Right kidney (tissue), 9 donors: Measurements from ENCODE around the gene ANKFN1.

Experiments used
- DNase-seq: peaks from one replicate; pipeline ENCODE4 v3.0.0-alpha.2; 2016
- long read RNA-seq, 8 donors: transcript quantifications; one replicate each; lab custom pipeline, GENCODE V29; 2026

The ANKFN1 gene
- long read RNA-seq, donor 1, result 0 reads
- long read RNA-seq, donor 2, result 0 reads
- long read RNA-seq, donor 3, result 0 reads
- long read RNA-seq, donor 4, result 0 reads
- long read RNA-seq, donor 5, result 0 reads
- long read RNA-seq, donor 6, result 0 reads
- long read RNA-seq, donor 7, result 0 reads
- long read RNA-seq, donor 8, result 0 reads

DNA sequence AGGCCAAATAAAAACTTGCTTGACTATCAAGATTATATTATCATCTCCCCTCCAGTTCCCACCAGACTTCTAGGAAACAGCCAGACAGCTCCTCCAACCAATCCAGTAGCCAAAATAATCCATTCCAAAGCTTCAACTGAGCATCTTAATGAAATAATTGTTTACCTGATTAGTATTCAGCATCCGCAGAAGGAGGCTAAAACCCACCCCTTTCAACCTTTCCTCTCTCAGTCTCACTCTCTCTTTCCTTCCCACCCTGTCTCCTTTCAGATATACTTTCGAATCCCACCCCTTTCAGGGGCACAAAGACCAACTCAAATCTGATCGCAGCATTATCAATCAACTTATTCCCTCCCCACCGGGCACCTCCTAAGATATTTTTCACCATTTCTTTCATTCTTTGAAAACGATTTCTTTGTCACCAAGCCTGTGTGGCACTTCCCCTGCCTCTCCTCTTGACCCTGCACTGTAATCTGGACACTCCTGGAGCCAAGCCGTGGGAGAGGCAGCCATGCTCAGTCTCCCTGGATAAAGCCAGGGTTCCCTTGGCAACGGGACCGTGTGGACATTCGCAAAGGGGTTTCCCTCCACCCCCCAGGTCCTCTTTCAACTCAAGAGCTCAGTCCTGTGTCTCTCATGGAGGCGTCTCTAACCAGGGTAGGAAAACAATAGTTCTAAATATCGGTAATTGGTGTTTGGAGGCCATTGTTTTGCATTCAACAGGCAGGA, at the start of gene ANKFN1:
TSS of gene ANKFN1 (plus strand) at position 602 of the 729 bp plus-strand sequence. CDS start 59,193 bp downstream, outside the sequence.
- DNase-seq, result no peak

GRCh38 chr17:56108811-56109284, 44.4 kb upstream of the ANKFN1 start:
- no peak for DNase-seq

DNA sequence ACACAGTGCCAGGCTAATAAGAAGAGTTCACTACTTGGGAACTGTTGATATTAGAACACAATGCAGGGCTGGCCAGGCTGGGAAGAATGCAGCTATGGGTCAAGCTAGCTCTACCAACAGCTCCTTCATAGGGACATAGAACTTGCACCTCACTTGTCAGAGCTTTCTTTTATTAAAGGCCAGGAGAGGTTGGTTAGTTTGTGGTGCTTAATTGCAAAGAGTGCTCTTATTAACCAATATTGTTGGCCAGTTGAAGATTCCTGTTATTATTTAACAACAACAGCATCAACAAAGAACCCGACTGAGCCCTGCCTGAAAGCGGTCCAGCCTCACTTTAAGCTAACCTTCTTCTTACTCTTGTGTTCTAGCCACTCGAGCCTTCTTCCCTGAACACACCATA, 43.4 kb upstream of the ANKFN1 start:
- no peak for DNase-seq

DNA sequence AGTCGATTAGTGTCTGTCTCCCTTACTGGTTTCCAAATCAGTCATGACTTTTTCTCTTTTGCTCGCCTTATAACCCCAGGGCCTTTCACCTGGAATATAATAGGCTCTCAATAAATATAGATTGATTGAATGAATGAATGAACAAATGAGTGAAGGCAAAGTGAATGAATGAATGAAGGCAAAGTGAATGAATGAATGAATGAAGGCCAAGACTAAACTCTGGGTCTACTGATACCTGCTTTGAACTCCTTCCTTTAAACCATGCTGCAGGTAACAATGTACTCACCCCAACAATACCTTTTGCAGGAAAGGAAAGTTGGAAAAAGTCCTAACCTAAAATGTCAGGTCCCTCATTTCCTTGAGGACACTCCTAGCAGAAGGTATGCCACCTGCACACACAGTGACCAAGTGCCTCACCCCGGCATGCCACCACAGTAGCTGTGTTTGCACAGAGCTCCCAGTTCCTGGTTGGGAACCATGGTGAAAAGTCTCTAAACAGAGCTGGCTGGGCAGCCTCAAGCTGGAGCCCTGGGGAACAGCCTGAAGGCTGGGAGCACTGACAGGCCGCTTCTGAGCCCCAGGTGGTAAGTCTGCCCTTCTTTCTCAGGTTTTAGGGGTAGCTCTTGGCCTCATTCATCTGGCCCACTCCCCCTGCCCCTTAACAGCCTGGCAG, 42.7 kb upstream of the ANKFN1 start:
- DNase-seq, result no peak

GRCh38 chr17:56111706-56112485, 41.4 kb upstream of the ANKFN1 start:
- DNase-seq, result no peak

GRCh38 chr17:56113486-56113885, 39.8 kb upstream of the ANKFN1 start:
- no peak for DNase-seq

- no peak for DNase-seq
These were observed 38.8 kb upstream of the ANKFN1 start for GRCh38 chr17:56114469-56114868.

- no peak for DNase-seq
These were observed 34.1 kb upstream of the ANKFN1 start for GRCh38 chr17:56119191-56119590.

- DNase-seq, result no peak
These were observed 33.3 kb upstream of the ANKFN1 start for GRCh38 chr17:56119936-56120335.

- DNase-seq, result no peak
These were observed 31.9 kb upstream of the ANKFN1 start for GRCh38 chr17:56121191-56122051.

- DNase-seq, result no peak
These were observed 27.1 kb upstream of the ANKFN1 start for GRCh38 chr17:56125830-56126819.

DNA sequence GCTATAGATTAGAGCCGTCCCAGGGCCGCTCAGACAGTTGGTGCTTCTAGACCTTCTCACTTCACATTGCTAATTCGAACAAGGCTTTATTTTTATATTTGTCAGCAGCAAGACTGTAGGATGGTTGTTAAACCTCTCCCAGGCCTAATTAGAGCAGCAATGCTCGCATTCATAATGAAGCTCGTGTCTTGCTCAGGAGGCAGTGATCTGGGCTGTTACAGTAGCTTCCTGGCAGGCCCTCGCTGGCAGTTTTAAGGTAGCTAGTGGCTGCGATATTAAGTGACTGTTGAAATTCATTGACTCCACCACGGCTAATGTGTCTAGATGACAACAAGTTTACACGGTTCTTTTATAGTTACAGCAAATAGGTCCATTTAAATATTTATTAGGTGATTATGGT, 23.2 kb upstream of the ANKFN1 start:
- DNase-seq, result no peak

GRCh38 chr17:56130631-56131030, 22.6 kb upstream of the ANKFN1 start:
- no peak for DNase-seq

DNA sequence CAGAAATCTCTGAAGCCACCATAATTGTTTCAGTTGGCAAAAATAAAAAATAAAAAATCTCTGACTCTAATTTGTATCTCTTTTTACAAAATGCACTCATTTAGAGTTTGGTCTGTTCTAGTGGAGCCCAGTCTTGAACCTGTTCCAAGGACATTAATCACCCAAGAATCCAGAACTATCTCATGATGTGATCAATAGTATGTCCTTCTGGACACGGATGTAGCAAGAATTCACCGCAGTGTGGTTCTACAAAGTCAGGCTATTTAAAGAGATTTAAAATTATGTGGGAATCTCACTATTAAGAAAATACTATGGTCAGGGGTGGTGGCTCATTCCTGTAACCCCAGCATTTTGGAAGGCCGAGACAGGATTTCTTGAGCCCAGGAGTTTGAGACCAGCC, 21.8 kb upstream of the ANKFN1 start:
- DNase-seq, result no peak

GRCh38 chr17:56136301-56136700, 17.0 kb upstream of the ANKFN1 start:
- no peak for DNase-seq

DNA sequence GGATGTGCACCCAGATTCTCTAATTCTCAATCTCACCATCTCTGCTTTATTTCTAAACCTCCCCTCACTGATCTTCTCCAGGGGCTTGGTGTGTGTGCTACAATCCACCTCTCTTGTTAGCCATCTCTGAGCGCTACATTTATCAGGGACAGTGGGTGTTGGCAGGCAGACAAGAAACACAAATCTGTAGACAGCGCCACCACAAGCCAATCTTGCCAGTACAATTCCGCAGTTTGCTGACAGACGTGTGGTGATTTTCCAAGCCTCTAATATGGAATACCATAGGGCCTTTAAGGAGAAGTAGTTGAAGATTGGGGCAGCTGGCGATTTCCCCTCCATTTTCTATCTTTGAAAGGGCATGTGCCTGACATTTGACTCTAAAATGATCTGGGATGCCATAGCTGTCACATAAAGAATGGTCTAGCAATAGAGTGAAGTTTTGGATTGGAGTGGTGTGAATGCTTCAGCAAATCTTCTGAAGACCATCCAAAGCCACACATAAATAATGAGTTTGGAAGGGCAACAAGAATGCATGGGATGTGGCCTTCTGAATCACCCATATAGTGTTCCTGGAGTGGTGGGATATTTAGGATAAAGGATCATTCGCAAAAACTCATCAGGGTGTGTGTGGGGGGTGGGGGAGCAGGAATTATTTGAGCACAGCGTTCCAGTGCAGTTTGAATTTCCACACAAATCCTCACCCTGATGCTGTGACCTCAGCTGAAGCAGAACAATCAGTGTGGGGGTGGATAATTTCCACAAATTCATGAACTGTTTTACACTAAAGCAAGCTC, 12.0 kb upstream of the ANKFN1 start:
- DNase-seq, result no peak

DNA sequence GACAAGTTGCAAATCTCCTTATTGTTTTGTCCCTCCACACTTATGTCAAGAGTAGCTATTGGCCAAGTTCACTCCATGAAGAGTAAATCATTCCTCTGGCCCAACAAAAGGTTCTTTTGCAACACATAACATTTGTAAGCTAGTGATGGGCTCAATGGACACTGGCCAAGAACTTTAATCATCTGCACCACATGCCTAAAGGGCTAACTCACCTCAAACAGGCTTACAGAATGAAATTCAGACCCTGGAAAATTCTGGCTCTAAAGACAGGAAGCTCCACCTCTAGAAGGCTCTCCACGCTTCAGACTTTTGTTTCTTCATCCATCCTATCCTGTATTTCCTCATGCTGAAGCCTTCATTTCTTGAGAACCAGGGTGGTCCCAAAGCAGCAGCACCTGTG, 10.9 kb upstream of the ANKFN1 start:
- DNase-seq, result no peak

GRCh38 chr17:56142781-56143180, 10.5 kb upstream of the ANKFN1 start:
- DNase-seq, result no peak

GRCh38 chr17:56144223-56144622, 9.1 kb upstream of the ANKFN1 start:
- DNase-seq, result no peak

DNA sequence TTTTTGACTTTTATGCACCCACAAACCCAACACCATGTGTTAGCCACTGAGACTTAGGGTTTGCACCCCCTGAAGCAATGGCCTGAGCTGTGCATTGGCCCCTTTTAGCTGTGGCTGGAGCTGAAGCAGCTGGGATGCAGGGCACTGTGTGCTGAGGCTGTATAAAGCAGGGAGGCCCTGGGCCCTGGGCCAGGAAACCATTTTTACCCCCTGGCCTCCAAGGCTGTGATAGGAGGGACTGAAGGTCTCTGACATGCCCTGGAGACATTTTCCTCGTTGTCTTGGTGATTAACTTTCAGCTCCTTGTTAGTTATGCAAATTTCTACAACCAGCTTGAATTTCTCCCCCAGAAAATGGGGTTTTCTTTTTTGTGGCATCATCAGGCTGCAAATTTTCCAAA, 6.7 kb upstream of the ANKFN1 start:
- DNase-seq, result no peak
